ENCODE results near the gene MPND.

Gene MPND

DNA sequence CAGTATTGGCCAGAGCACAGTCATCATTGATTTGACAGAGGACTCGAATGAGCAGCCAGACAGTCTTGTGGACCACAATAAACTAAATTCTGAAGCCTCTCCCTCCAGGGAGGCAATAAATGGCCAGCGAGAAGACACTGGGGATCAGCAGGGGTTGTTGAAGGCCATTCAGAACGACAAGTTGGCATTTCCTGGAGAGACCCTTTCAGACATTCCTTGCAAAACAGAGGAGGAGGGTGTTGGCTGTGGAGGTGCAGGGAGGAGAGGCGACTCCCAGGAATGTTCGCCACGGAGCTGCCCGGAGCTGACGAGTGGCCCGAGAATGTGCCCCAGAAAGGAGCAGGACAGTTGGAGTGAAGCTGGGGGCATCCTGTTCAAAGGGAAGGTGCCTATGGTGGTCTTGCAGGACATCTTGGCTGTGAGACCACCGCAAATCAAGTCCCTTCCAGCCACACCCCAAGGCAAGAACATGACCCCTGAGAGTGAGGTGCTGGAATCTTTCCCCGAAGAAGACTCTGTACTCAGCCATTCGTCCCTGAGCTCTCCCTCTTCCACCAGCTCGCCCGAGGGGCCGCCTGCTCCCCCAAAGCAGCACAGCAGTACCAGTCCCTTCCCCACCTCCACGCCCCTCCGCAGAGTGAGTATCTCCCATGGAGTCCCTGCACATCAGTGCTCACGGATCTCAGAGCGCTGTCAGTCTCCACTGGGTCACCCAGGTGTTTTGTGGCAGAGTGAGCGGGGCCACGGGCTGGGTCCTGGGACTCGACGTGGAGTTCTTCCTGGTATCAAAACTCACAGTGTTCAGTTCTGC is 66.0 kb downstream of the MPND start:
- DNase-seq: no peak

Data from activated gamma-delta T cell (primary cell).